Lung (tissue), 12 donors: ENCODE results near the gene TBXA2R. TPM values are rescaled to one million over a fixed set of nuclear protein-coding genes. Genes with fewer than 3 reads are reported as not detected.
A peak's percentile ranks its signal among the peaks of the same experiment; 100 is the strongest.

Source experiments
- ATAC-seq: fragments of 200-7000 bp; cut with Tn5 transposase; one replicate; pipeline ENCODE4 v1.9.1; 2020; ENCODE audit warnings: moderate number of reproducible peaks; ENCODE audit not compliant: insufficient read depth, low FRiP score
- DNase-seq, 3 donors: peaks; one replicate each; pipeline ENCODE4 v3.0.0-alpha.2; 2013 to 2017
- H3K27ac ChIP-seq, 2 donors: one replicate each; pipeline ENCODE4 v1.5.1; 2013; ENCODE audit warnings: mild to moderate bottlenecking in 2 of 2, moderate library complexity in 2 of 2, control low read depth in 1 of 2, inconsistent platforms in 1 of 2, low read depth in 1 of 2, low read length in 1 of 2
- H3K27me3 ChIP-seq, 3 donors: one replicate each; pipeline ENCODE4 v1.5.1; 2013; ENCODE audit warnings: low read length in 2 of 3; ENCODE audit not compliant: control insufficient read depth in 3 of 3, insufficient read depth in 3 of 3
- H3K36me3 ChIP-seq, 4 donors: one replicate each; pipeline ENCODE4 v1.5.1; 2013; ENCODE audit warnings: low read length in 4 of 4, mild to moderate bottlenecking in 1 of 4, moderate library complexity in 1 of 4; ENCODE audit not compliant: control insufficient read depth in 4 of 4, insufficient read depth in 4 of 4
- H3K4me1 ChIP-seq, 5 donors: one replicate each; pipeline ENCODE4 v1.5.1; 2013; ENCODE audit warnings: low read length in 5 of 5, mild to moderate bottlenecking in 2 of 5, moderate library complexity in 1 of 5; ENCODE audit not compliant: control insufficient read depth in 5 of 5, insufficient read depth in 5 of 5
- H3K4me3 ChIP-seq: one replicate; pipeline ENCODE4 v1.5.1; 2013; ENCODE audit warnings: mild to moderate bottlenecking, control low read depth, moderate library complexity
- H3K9ac ChIP-seq, 2 donors: one replicate each; pipeline ENCODE4 v1.5.1; 2013; ENCODE audit warnings: low read length in 2 of 2, control low read depth in 1 of 2; ENCODE audit not compliant: insufficient read depth in 1 of 2
- H3K9me3 ChIP-seq, 4 donors: one replicate each; pipeline ENCODE4 v1.5.1; 2013; ENCODE audit warnings: low read length in 3 of 4, mild to moderate bottlenecking in 1 of 4, moderate library complexity in 1 of 4; ENCODE audit not compliant: control insufficient read depth in 4 of 4, insufficient read depth in 3 of 4
- WGBS, 2 donors: extraction: QIAGEN DNeasy Blood & Tissue Kit; methylation state at CpG; one replicate each; pipeline ENCODE4 v1.1.7; 2013; 5-methylcytosine and 5-hydroxymethylcytosine counted together
- polyA plus RNA-seq, 2 donors: library from polyadenylated mRNA; stranded (reverse); fragments of 200-250 nt; gene quantifications; one replicate each; pipeline ENCODE4 v1.2.1, GENCODE V29; 2013
- total RNA-seq, 2 donors: library from RNA; depleted of rRNA in 1 of 2; stranded (reverse); fragments of >200 nt in 1 of 2; gene quantifications; one replicate each; pipeline ENCODE4 v1.2.1, GENCODE V29; 2014 to 2021
- TF ChIP-seq, protein P1 (sequence below): IDR thresholded peaks from 2 replicates; pipeline ENCODE4 v1.5.1; 2012; ENCODE audit warnings: mild to moderate bottlenecking; ENCODE audit errors: control extremely low read depth, extremely low read depth
- donor health status: control.
- donor health status: control.
- donor health status: Bipolar disorder and iron deficiency.
- donor health status: healthy.
- donor health status: DM: yes; HTN: yes; CAD: no.

The TBXA2R gene
- total and polyA plus RNA-seq, 4 donors: 2.5 to 7.6 (median 3.5) TPM

DNA sequence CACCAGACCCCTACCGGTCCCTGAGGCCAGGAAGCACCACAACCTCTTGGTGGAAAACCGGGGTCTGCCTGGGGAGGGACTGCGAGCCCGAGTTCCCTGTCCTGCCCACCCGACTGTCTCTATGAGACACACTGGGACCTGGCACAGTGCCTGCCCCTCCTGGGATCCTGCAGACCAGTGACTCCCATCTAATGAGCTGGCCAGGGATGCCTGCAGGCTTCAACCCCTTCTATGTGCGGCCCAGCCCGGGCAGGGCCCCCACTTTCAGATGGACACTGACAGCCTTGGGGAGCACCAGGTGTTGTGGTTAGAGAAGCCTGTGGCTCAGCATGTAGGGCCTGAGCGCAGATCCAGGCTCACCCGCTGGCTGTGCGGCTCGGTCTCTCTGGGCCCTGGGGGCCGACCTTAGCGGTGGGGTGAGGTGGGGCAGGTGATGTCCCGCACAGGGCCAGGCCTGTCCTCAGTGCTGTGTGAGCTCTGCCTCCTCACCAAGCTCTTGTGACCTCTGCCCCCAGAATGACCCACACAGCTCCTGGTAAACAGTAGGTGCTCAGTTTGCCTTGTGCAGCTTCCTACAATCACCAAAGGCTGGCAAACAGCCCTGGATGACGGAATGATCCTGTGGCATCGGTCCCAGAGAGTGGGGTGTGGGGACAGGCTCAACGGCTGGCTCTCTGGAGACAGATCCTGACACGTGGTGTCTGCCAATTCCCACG, 37.8 kb upstream of the TBXA2R start:
- H3K9me3 ChIP-seq: no peaks in the 10 kb centered on the region
- TF ChIP-seq, protein P1, sequence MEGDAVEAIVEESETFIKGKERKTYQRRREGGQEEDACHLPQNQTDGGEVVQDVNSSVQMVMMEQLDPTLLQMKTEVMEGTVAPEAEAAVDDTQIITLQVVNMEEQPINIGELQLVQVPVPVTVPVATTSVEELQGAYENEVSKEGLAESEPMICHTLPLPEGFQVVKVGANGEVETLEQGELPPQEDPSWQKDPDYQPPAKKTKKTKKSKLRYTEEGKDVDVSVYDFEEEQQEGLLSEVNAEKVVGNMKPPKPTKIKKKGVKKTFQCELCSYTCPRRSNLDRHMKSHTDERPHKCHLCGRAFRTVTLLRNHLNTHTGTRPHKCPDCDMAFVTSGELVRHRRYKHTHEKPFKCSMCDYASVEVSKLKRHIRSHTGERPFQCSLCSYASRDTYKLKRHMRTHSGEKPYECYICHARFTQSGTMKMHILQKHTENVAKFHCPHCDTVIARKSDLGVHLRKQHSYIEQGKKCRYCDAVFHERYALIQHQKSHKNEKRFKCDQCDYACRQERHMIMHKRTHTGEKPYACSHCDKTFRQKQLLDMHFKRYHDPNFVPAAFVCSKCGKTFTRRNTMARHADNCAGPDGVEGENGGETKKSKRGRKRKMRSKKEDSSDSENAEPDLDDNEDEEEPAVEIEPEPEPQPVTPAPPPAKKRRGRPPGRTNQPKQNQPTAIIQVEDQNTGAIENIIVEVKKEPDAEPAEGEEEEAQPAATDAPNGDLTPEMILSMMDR: no peak
- peak; percentile 70 to 71 (median 70) for DNase-seq
- no peak for ATAC-seq
- no peaks in the 10 kb centered on the region for H3K27me3 ChIP-seq
- peaks cover 0 to 55% (median 11%) of the 10 kb centered on the region in 4 donors for H3K36me3 ChIP-seq
- no peak overlapping the region for H3K4me3 ChIP-seq
- no peak overlapping the region for H3K9ac ChIP-seq
- H3K4me1 ChIP-seq: peaks cover 0 to 5% (median 0%) of the 10 kb centered on the region in 5 donors
- H3K27ac ChIP-seq: no peak overlapping the region
- WGBS, 2 donors: 86 to 88% methylated on average over 19 of the region's 19 CpGs

DNA sequence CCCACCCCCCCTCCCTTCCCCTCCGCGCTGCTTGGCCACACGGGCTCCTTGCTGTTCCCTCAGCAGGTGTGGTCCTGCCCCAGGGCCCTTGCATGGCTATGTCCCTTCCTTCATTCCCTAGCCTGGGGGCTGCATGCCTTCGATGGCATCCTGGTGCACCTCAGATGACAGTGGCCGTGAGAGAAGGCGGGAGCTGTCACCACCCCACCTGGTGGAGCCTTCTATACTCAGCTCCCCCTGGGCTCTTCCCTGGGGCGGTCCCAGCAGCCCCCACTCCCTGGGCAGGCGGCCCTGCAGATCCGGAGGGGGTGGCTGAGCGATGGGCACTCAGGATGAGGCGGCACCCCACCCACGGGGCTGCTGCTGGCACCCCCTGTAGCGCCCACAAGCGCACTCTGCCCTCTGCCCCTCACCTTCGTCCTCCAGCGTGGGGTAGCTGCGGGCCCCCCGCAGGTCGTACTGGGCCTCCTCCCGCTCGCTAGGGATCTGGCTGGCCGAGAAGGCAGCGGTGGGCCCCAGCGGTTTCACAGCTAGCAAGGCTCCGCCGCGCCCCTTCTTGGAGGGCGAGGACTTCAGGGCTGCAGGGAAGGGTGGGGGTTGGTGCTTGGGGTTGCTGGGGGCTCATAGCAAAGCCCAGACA, 37.1 kb upstream of the TBXA2R start:
- no peak overlapping the region for H3K4me3 ChIP-seq
- peaks cover 0 to 5% (median 0%) of the 10 kb centered on the region in 5 donors for H3K4me1 ChIP-seq
- TF ChIP-seq, protein P1: no peak
- peaks cover 0 to 58% (median 11%) of the 10 kb centered on the region in 4 donors for H3K36me3 ChIP-seq
- WGBS, 2 donors: 95 to 96% methylated on average over 27 to 28 of the region's 28 CpGs
- H3K27ac ChIP-seq: no peak overlapping the region
- no peaks in the 10 kb centered on the region for H3K27me3 ChIP-seq
- no peak overlapping the region for H3K9ac ChIP-seq
- H3K9me3 ChIP-seq: no peaks in the 10 kb centered on the region
- DNase-seq (no peak), ATAC-seq (no peak)

DNA sequence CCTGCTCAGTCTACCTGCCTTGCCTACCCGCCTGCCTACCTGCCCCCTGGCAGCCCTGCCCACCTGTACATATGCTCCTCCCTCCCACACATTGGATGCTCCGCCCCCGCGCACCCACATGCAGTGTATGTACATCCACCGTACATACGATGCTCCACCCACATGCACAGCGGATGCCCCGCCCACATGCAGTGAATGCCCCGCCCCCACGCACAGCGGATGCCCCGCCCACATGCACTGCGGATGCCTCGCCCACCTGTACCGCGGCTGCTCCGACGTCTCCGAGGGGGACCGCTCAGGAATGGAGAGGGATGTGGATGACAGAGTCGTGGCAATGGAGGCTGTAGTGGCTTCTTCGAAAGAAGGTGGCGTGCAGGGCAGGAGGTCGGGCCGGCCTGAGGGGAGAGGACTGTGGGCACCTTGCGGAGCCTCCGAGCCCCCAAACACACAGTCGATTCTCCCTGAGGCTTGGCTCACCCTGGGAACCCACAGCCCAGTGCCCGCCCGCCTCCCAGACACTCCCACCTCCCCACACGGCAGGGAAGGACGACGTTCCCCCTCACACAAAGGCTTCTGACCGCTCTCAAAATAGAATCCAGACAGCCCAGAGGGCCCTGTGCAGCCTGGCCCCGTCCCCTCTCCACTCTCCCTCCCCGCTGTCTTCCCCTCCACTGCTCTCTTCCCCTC, 36.5 kb upstream of the TBXA2R start:
- H3K9me3 ChIP-seq: no peaks in the 10 kb centered on the region
- H3K4me1 ChIP-seq: peaks cover 0 to 5% (median 0%) of the 10 kb centered on the region in 5 donors
- ATAC-seq (no peak), DNase-seq (no peak)
- TF ChIP-seq, protein P1: no peak
- no peak overlapping the region for H3K27ac ChIP-seq
- no peak overlapping the region for H3K9ac ChIP-seq
- H3K36me3 ChIP-seq: peaks cover 0 to 59% (median 11%) of the 10 kb centered on the region in 4 donors
- 91 to 94% methylated on average over 36 of the region's 36 CpGs for WGBS, 2 donors
- H3K4me3 ChIP-seq: no peak overlapping the region
- H3K27me3 ChIP-seq: no peaks in the 10 kb centered on the region
